Subcutaneous preadipocyte (primary cell): ENCODE data around the gene RAE1. TPM values are rescaled to one million over a fixed set of nuclear protein-coding genes. Genes with fewer than 3 reads are reported as not detected.

Source experiments
- small RNA-seq: library from RNA; depleted of rRNA; stranded (forward); fragments of <200 nt; gene quantifications from one replicate; pipeline ENCODE3, GENCODE V24; 2012
- total RNA-seq: library from RNA; depleted of rRNA; stranded (reverse); fragments of >200 nt; gene quantifications from 2 replicates; pipeline ENCODE4 v1.2.3, GENCODE V29; 2012

The RAE1 gene, protein sequence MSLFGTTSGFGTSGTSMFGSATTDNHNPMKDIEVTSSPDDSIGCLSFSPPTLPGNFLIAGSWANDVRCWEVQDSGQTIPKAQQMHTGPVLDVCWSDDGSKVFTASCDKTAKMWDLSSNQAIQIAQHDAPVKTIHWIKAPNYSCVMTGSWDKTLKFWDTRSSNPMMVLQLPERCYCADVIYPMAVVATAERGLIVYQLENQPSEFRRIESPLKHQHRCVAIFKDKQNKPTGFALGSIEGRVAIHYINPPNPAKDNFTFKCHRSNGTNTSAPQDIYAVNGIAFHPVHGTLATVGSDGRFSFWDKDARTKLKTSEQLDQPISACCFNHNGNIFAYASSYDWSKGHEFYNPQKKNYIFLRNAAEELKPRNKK
- total RNA-seq: 19.5 and 25.8 TPM in 2 replicates

DNA sequence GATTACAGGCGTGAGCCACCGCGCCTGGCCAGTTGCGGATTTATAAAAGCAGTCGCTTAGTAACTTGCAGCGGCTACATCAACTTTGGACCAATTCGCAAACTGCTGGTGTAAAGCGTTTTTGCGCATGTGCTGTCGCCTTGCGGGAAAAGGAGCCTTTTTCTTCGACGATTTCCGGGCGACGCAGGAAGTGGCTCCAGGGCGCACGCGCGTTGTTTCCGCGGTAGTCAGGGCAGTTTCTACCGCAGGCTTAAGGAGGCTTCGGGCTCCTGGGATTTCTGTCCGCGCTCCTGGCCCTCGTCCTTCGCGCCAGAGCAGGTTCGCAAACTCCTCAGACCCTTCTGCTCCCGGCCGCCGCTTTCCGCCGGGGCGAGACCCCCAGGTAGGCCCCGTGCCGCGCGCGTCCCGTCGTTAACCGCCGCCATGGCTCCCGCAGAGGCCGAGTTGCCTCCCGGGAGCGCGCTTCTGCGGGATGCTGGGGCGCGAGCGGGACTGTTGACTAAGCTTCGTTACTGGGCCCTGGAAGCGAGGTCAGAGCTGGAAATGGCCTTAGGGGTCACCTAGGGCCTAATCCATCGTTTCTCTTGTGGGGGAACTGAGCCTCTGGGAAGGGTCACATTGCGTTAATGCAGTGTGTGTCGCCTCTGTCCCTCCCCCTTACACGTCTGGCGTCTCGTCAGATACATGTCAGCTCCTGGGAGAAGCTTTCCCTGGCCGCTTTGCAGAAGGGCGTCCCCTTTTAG, at the start of gene RAE1:
TSS of gene RAE1 (plus strand) at position 214 of the 742 bp plus-strand sequence. CDS start 2,784 bp downstream, outside the sequence.

DNA sequence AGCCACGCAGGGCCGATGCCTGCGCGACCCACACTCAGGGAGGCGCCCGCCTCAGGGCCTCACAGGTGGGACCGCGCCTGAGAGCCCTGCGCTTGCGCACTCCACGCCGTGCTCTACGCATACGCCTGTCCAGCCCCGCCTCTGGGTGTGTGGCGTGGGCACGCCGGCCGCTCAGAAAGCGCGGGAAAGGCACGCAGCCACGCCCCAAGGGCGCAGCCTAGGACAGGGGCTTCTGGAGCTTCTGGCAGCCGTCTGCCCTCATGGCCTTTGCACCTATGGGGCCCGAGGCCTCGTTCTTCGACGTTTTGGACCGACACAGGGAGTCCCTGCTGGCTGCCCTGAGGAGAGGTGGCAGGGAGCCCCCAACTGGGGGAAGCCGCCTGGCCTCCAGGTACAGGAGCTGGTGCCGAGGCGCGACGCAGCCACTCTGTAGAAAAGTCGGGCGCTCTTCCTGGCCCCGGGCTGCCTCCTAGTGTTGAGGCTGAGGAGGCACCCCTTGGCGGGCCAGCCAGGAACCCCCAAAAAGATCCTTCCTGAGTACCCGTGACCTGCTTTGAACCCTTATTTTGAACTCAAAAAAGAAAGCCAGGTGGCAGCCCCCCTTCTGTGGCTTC, 21.3 kb upstream of the RAE1 start, which contains the start of gene SPO11:
TSS of gene SPO11 (plus strand) at position 196 of the 614 bp plus-strand sequence. CDS start at position 261, 65 bp downstream.

DNA sequence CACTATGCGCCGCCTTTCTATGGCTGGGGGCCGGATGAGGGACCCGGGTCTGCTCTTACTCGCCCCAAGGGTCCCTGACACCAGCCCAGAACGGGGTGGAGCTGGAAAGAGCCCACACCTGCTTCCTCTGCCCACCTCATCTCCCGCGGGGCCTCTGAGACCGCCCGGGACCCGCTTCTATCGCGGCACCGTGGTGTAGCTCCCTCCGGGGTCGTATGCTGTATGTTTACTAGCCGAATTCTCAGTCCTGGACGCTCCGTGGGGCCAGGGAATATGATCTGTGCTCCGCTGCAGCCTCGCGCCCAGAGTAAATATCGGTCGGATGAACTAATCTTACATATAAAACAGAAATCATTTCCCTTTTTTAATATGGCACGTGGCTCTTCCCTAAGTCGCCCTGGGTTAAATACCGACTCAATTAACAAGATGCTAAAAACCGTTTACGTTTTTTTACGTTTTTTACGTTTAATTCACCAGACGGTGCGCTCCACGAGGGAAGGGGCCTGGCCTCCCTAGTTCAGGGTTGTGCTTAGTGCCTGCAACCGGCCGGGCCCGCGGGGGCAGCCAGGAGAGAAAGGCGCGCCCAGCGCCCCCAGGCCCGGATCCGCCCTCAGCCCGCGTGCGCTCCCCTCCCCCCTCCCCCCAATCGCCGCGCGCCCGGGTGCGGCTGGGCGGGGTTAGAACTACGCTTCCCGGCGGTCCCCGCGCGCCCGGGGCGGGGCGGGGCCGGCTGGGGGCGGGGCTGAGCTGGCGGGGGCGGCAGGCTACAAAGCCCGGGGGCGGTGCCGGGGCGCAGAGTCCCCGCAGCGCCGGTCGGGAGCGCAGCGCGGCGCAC, 39.8 kb downstream of the RAE1 start, which contains the start of gene RBM38:
TSS of gene RBM38 (plus strand) at position 793 of the 835 bp plus-strand sequence. CDS start 186 bp downstream, outside the sequence.

Small RNA genes lying within 50 kb of the gene (small RNA-seq; reads per million reads assigned to genes)
- gene MIR4325 (not detected), gene RF00019 (not detected), gene RPL39P39 (not detected)

Other genes starting within 250 kb of the RAE1 start
- gene BMP7, start 84.6 kb upstream of the RAE1 start, total RNA-seq: not detected in 2 replicates
- not detected in 2 replicates for gene SPO11, start 21.5 kb upstream of the RAE1 start, total RNA-seq
- 7.3 and 7.4 TPM in 2 replicates for gene RBM38, start 40.1 kb downstream of the RAE1 start, total RNA-seq
- not detected in 2 replicates for gene CTCFL, start 173.9 kb downstream of the RAE1 start, total RNA-seq
- not detected in 2 replicates for gene PCK1, start 209.9 kb downstream of the RAE1 start, total RNA-seq